PC-3 (cell line): ENCODE results near the gene SAMD10.

Source experiments
- EZH2 ChIP-seq: fragments of 300-600 bp; sonication (generic); IDR thresholded peaks from one replicate; pipeline ENCODE4 v1.6.1; 2017; ENCODE audit warnings: antibody characterized with exemption, mild to moderate bottlenecking, low read length; ENCODE audit not compliant: unreplicated experiment
- TF ChIP-seq, protein P1 (sequence below): fragments of 300-600 bp; sonication (generic); conservative IDR thresholded peaks from 2 replicates; pipeline ENCODE4 v1.5.1; 2017; ENCODE audit warnings: antibody characterized with exemption, low read depth, mild to moderate bottlenecking, low read length

DNA sequence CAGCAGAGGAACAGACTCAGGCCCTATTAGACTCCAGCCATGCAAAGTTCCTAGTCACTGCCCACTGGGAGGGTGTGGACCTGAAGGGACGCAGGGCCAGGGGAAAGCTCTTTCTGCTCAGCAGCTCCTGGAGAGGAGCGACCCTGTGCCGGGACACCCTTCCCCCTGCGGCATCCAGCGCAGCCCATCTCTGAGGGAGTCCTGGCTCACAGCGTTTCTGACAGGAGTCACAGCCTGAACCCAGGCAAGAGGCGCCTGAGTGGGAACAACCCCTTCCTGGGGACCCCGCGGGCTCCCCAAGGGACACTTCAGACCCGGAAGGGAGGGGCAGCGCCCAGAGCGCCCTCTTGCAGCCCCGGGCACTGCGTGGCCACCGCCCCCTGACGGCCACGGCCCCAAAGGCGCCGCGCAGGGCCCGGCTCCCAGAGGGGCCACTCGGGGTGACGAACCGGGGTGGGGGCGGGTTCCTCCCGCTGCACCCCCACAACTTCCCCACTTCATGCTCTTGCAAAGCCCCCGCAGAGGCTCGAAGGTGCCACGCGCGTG, 24.1 kb downstream of the SAMD10 start:
- TF ChIP-seq, protein P1, sequence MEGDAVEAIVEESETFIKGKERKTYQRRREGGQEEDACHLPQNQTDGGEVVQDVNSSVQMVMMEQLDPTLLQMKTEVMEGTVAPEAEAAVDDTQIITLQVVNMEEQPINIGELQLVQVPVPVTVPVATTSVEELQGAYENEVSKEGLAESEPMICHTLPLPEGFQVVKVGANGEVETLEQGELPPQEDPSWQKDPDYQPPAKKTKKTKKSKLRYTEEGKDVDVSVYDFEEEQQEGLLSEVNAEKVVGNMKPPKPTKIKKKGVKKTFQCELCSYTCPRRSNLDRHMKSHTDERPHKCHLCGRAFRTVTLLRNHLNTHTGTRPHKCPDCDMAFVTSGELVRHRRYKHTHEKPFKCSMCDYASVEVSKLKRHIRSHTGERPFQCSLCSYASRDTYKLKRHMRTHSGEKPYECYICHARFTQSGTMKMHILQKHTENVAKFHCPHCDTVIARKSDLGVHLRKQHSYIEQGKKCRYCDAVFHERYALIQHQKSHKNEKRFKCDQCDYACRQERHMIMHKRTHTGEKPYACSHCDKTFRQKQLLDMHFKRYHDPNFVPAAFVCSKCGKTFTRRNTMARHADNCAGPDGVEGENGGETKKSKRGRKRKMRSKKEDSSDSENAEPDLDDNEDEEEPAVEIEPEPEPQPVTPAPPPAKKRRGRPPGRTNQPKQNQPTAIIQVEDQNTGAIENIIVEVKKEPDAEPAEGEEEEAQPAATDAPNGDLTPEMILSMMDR: peak; percentile 62
- no peak for TF ChIP-seq EZH2
